Measurements from ENCODE around the gene TCF19. TPM values are rescaled to one million over a fixed set of nuclear protein-coding genes. Genes with fewer than 3 reads are reported as not detected.
"Not testable (repeated sequence)": the region's sequence is repeated elsewhere in the genome, so short reads cannot be mapped to it uniquely, and the experiment has no call there.

TCF19 gene
- total RNA-seq, 1 experiment from 2014 or later, result 19.3 TPM

- TF ChIP-seq, protein P1, sequence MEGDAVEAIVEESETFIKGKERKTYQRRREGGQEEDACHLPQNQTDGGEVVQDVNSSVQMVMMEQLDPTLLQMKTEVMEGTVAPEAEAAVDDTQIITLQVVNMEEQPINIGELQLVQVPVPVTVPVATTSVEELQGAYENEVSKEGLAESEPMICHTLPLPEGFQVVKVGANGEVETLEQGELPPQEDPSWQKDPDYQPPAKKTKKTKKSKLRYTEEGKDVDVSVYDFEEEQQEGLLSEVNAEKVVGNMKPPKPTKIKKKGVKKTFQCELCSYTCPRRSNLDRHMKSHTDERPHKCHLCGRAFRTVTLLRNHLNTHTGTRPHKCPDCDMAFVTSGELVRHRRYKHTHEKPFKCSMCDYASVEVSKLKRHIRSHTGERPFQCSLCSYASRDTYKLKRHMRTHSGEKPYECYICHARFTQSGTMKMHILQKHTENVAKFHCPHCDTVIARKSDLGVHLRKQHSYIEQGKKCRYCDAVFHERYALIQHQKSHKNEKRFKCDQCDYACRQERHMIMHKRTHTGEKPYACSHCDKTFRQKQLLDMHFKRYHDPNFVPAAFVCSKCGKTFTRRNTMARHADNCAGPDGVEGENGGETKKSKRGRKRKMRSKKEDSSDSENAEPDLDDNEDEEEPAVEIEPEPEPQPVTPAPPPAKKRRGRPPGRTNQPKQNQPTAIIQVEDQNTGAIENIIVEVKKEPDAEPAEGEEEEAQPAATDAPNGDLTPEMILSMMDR (IDR thresholded peaks at IDR 0.05; ENCODE audit: insufficient read depth in 1 of 2, low read depth in 1 of 2, low read length in 1 of 2, severe bottlenecking in 1 of 2, unreplicated experiment in 1 of 2), result no peak
- BruUV-seq (replicated peaks), result no TSS peak
- intact Hi-C loops (cut with micrococcal nuclease; ENCODE audit: unreplicated experiment), result no loop called here
- Histone ChIP-seq H3K27me3 (replicated peaks; ENCODE audit: control insufficient read depth, insufficient read depth, low read length) (no peaks in the 10 kb centered on the region), H3K36me3 (ENCODE audit: control insufficient read depth, insufficient read depth, low read length) (no peaks in the 10 kb centered on the region), H3K4me3 (ENCODE audit: low read depth, low read length) (no peak overlapping the region), H3K9me3 (no peaks in the 10 kb centered on the region), H3K4me1 (peaks cover 5% of the 10 kb centered on the region; the same call in 1 of the 2 replicates)
- CTCF ChIA-PET, result no interaction called here
- no peak for DNase-seq
- peaks cover 4% of the 10 kb centered on the region for H3K36me3 Mint-ChIP-seq (ENCODE audit: insufficient read depth, unreplicated experiment)
- POLR2A ChIA-PET, result no interaction called here
- H3K9me3 Mint-ChIP-seq (ENCODE audit: unreplicated experiment), result no peaks in the 10 kb centered on the region
- H3K4me1 Mint-ChIP-seq (ENCODE audit: low read depth, unreplicated experiment), result peaks cover 6% of the 10 kb centered on the region
- no peak overlapping the region for H3K4me3 Mint-ChIP-seq (ENCODE audit: unreplicated experiment)
- H3K27ac Mint-ChIP-seq (ENCODE audit: unreplicated experiment), result no peak overlapping the region
- H3K27me3 Mint-ChIP-seq (ENCODE audit: insufficient read depth, unreplicated experiment), result no peaks in the 10 kb centered on the region
Measured at GRCh38 chr6:31165986-31166385, 7.6 kb downstream of the TCF19 start.

DNA sequence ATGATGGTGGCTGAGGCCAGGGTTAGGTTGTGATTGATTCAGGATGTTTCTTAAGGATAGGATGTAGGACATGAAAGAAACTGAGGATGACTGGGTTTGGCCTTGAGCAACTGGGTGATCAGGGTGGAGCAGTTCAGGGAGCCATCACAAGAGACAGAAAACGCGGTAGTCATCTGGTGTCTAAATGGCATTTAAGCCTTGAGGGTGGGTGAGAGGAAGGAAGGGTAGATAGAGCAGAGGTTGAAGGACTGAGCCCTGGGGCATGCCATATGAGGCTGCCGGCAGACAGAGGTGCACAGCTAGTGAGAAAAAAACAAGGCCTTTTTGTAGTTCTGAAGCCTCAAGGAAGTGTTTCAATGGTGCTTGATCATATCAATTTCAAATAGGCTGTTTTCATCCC lies 10.2 kb downstream of the TCF19 start:
- Histone ChIP-seq H3K4me1 (peaks cover 5% of the 10 kb centered on the region; the same call in 1 of the 2 replicates), H3K36me3 (ENCODE audit: control insufficient read depth, insufficient read depth, low read length) (no peaks in the 10 kb centered on the region), H3K4me3 (ENCODE audit: low read depth, low read length) (no peak overlapping the region), H3K27me3 (replicated peaks; ENCODE audit: control insufficient read depth, insufficient read depth, low read length) (no peaks in the 10 kb centered on the region), H3K9me3 (no peaks in the 10 kb centered on the region)
- BruUV-seq (replicated peaks), result no TSS peak
- DNase-seq, result no peak
- Mint-ChIP-seq H3K27me3 (ENCODE audit: insufficient read depth, unreplicated experiment) (no peaks in the 10 kb centered on the region), H3K4me3 (ENCODE audit: unreplicated experiment) (no peak overlapping the region), H3K27ac (ENCODE audit: unreplicated experiment) (no peak overlapping the region), H3K9me3 (ENCODE audit: unreplicated experiment) (no peaks in the 10 kb centered on the region), H3K4me1 (ENCODE audit: low read depth, unreplicated experiment) (peaks cover 6% of the 10 kb centered on the region), H3K36me3 (ENCODE audit: insufficient read depth, unreplicated experiment) (no peaks in the 10 kb centered on the region)
- TF ChIP-seq, protein P1 (IDR thresholded peaks at IDR 0.05; ENCODE audit: insufficient read depth in 1 of 2, low read depth in 1 of 2, low read length in 1 of 2, severe bottlenecking in 1 of 2, unreplicated experiment in 1 of 2), result no peak
- intact Hi-C loops (cut with micrococcal nuclease; ENCODE audit: unreplicated experiment), result no loop called here
- ChIA-PET POLR2A (no interaction called here), CTCF (no interaction called here)

- TF ChIP-seq, protein P1 (IDR thresholded peaks at IDR 0.05; ENCODE audit: insufficient read depth in 1 of 2, low read depth in 1 of 2, low read length in 1 of 2, severe bottlenecking in 1 of 2, unreplicated experiment in 1 of 2), result no peak
- CTCF ChIA-PET, result no interaction called here
- H3K27me3 Mint-ChIP-seq (ENCODE audit: insufficient read depth, unreplicated experiment), result no peaks in the 10 kb centered on the region
- no peaks in the 10 kb centered on the region for H3K9me3 Mint-ChIP-seq (ENCODE audit: unreplicated experiment)
- Histone ChIP-seq H3K4me3 (ENCODE audit: low read depth, low read length) (no peak overlapping the region), H3K9me3 (no peaks in the 10 kb centered on the region), H3K27me3 (replicated peaks; ENCODE audit: control insufficient read depth, insufficient read depth, low read length) (no peaks in the 10 kb centered on the region), H3K36me3 (ENCODE audit: control insufficient read depth, insufficient read depth, low read length) (no peaks in the 10 kb centered on the region), H3K4me1 (peaks cover 5% of the 10 kb centered on the region; the same call in 1 of the 2 replicates)
- H3K4me1 Mint-ChIP-seq (ENCODE audit: low read depth, unreplicated experiment), result peaks cover 6% of the 10 kb centered on the region
- H3K27ac Mint-ChIP-seq (ENCODE audit: unreplicated experiment), result no peak overlapping the region
- no peaks in the 10 kb centered on the region for H3K36me3 Mint-ChIP-seq (ENCODE audit: insufficient read depth, unreplicated experiment)
- POLR2A ChIA-PET, result no interaction called here
- no peak overlapping the region for H3K4me3 Mint-ChIP-seq (ENCODE audit: unreplicated experiment)
- BruUV-seq (replicated peaks), result no TSS peak
- no peak for DNase-seq
- intact Hi-C loops (cut with micrococcal nuclease; ENCODE audit: unreplicated experiment), result no loop called here
Measured at GRCh38 chr6:31169123-31169857, 10.9 kb downstream of the TCF19 start.

DNA sequence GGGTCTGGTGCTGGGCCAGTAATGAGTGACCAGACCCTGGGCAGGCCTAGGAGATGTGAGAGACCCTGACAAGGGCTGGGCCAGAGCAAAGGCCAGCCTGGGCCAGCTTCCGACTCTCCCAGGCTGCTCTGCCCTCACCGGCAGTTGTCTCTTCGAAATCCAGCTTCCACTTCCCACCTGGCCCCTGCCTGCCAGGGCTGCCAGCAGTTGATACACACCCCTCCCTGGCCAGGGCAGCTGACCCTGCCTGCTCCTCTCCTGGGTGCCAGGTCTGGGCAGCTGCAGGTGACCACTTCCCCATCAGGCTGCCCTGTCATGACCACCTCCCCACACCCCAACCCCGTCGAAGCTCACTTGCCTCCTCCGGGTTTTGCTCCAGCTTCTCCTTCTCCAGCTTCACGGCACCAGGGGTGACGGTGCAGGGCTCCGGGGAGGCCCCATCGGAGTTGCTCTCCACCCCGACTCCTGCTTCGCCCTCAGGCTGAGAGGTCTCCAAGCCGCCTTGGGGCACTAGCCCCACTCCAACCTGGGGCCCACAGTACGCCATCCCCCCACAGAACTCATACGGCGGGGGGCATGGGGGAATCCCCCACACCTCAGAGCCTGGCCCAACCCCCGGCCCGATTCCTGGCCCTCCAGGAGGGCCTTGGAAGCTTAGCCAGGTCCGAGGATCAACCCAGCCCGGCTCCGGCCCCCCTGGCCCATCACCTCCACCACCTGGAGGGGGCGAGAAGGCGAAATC lies 11.6 kb downstream of the TCF19 start:
- H3K9me3 ChIP-seq; H3K27me3 ChIP-seq (replicated peaks; ENCODE audit: control insufficient read depth, insufficient read depth, low read length); BruUV-seq (replicated peaks); H3K27me3 Mint-ChIP-seq (ENCODE audit: insufficient read depth, unreplicated experiment); H3K4me1 Mint-ChIP-seq (ENCODE audit: low read depth, unreplicated experiment); DNase-seq; H3K4me3 Mint-ChIP-seq (ENCODE audit: unreplicated experiment); H3K36me3 Mint-ChIP-seq (ENCODE audit: insufficient read depth, unreplicated experiment); intact Hi-C loops (cut with micrococcal nuclease; ENCODE audit: unreplicated experiment); H3K27ac Mint-ChIP-seq (ENCODE audit: unreplicated experiment); H3K4me1 ChIP-seq; H3K36me3 ChIP-seq (ENCODE audit: control insufficient read depth, insufficient read depth, low read length); POLR2A ChIA-PET; CTCF ChIA-PET; H3K4me3 ChIP-seq (ENCODE audit: low read depth, low read length); H3K9me3 Mint-ChIP-seq (ENCODE audit: unreplicated experiment): not testable (repeated sequence)
